Measurements from ENCODE around the gene RCSD1. TPM values are rescaled to one million over a fixed set of nuclear protein-coding genes. Genes with fewer than 3 reads are reported as not detected.

Gene RCSD1
- total RNA-seq, 2 experiments from 2014 or later = 143 to 145 TPM

GRCh38 chr1:167720965-167721616 is 91.1 kb downstream of the RCSD1 start:
- DNase-seq = no peak
- H3K27me3 Mint-ChIP-seq (ENCODE audit: low read depth) = no peaks in the 10 kb centered on the region
- H3K9me3 Mint-ChIP-seq (ENCODE audit: insufficient read depth) = no peaks in the 10 kb centered on the region
- peak overlapping the region; percentile 81 for H3K27ac Mint-ChIP-seq
- CTCF ChIA-PET = interaction anchor here (1.0 to 1.2 kb wide), 2 partner anchors 41 to 361 kb away, joined by 3 to 4 read pairs; no protein-coding TSS in a partner anchor
- peaks cover 45% of the 10 kb centered on the region for H3K4me1 Mint-ChIP-seq (ENCODE audit: low read depth)
- peak overlapping the region; percentile 87 for H3K4me3 Mint-ChIP-seq
- H3K36me3 Mint-ChIP-seq (ENCODE audit: low read depth) = peaks cover 3% of the 10 kb centered on the region
- ATAC-seq = no peak
- POLR2A ChIA-PET = interaction anchor here (1.5 kb wide), 1 partner anchor 215 kb away, joined by 7 read pairs; no protein-coding TSS in a partner anchor

GRCh38 chr1:167721617-167722151 is 91.7 kb downstream of the RCSD1 start, which contains the start of gene MPZL1:
Gene MPZL1 (plus strand): TSS chr1:167721982. CDS start chr1:167722152, 170 bp downstream.
- ChIA-PET CTCF (interaction anchor here (1.0 to 1.2 kb wide), 2 partner anchors 40 to 361 kb away, joined by 3 to 4 read pairs; no protein-coding TSS in a partner anchor), POLR2A (interaction anchor here (1.5 kb wide), 1 partner anchor 214 kb away, joined by 7 read pairs; no protein-coding TSS in a partner anchor)
- peak; percentile 99 for ATAC-seq
- Mint-ChIP-seq H3K36me3 (ENCODE audit: low read depth) (peaks cover 3% of the 10 kb centered on the region), H3K9me3 (ENCODE audit: insufficient read depth) (no peaks in the 10 kb centered on the region), H3K4me1 (ENCODE audit: low read depth) (peaks cover 46% of the 10 kb centered on the region), H3K27ac (peak within 1 kb of the TSS; percentile 81), H3K4me3 (peak within 1 kb of the TSS; percentile 87), H3K27me3 (ENCODE audit: low read depth) (no peaks in the 10 kb centered on the region)
- peak; percentile 93 for DNase-seq

GRCh38 chr1:167722152-167722869 is 92.3 kb downstream of the RCSD1 start:
- ChIA-PET POLR2A (interaction anchor here (1.5 kb wide), 1 partner anchor 213 kb away, joined by 7 read pairs; no protein-coding TSS in a partner anchor), CTCF (interaction anchor here (0.8 to 2.6 kb wide), 4 partner anchors 8 to 46 kb away, joined by 3 to 14 read pairs (median 4); no protein-coding TSS in a partner anchor)
- ATAC-seq (peak; percentile 62), DNase-seq (peak; percentile 26)
- Mint-ChIP-seq H3K27me3 (ENCODE audit: low read depth) (no peaks in the 10 kb centered on the region), H3K27ac (no peak overlapping the region), H3K9me3 (ENCODE audit: insufficient read depth) (no peaks in the 10 kb centered on the region), H3K4me3 (peak overlapping the region; percentile 87), H3K36me3 (ENCODE audit: low read depth) (peaks cover 3% of the 10 kb centered on the region), H3K4me1 (ENCODE audit: low read depth) (peaks cover 41% of the 10 kb centered on the region)

GRCh38 chr1:167722870-167723251 is 92.8 kb downstream of the RCSD1 start:
- Mint-ChIP-seq H3K36me3 (ENCODE audit: low read depth) (peaks cover 5% of the 10 kb centered on the region), H3K27ac (no peak overlapping the region), H3K4me1 (ENCODE audit: low read depth) (peaks cover 41% of the 10 kb centered on the region), H3K27me3 (ENCODE audit: low read depth) (no peaks in the 10 kb centered on the region), H3K4me3 (peak overlapping the region; percentile 87), H3K9me3 (ENCODE audit: insufficient read depth) (no peaks in the 10 kb centered on the region)
- ChIA-PET POLR2A (interaction anchor here (1.5 kb wide), 1 partner anchor 213 kb away, joined by 7 read pairs; no protein-coding TSS in a partner anchor), CTCF (interaction anchor here (0.8 to 2.6 kb wide), 3 partner anchors 9 to 45 kb away, joined by 3 to 14 read pairs (median 3); no protein-coding TSS in a partner anchor)
- ATAC-seq (no peak), DNase-seq (no peak)

GRCh38 chr1:167723707-167724323 is 93.8 kb downstream of the RCSD1 start:
- Mint-ChIP-seq H3K4me1 (ENCODE audit: low read depth) (peaks cover 38% of the 10 kb centered on the region), H3K27me3 (ENCODE audit: low read depth) (no peaks in the 10 kb centered on the region), H3K9me3 (ENCODE audit: insufficient read depth) (no peaks in the 10 kb centered on the region), H3K4me3 (no peak overlapping the region), H3K27ac (no peak overlapping the region), H3K36me3 (ENCODE audit: low read depth) (peaks cover 5% of the 10 kb centered on the region)
- CTCF ChIA-PET = interaction anchor here (0.9 to 2.6 kb wide), 3 partner anchors 9 to 358 kb away, joined by 3 to 14 read pairs (median 4); no protein-coding TSS in a partner anchor
- POLR2A ChIA-PET = interaction anchor here (1.0 kb wide), 1 partner anchor 9 kb away, joined by 3 read pairs; no protein-coding TSS in a partner anchor
- ATAC-seq (no peak), DNase-seq (no peak)

- DNase-seq (no peak), ATAC-seq (no peak)
- H3K27me3 Mint-ChIP-seq (ENCODE audit: low read depth) = no peaks in the 10 kb centered on the region
Observed at GRCh38 chr1:167726008-167726407, 96.0 kb downstream of the RCSD1 start.

GRCh38 chr1:167728818-167729410 is 98.9 kb downstream of the RCSD1 start:
- Mint-ChIP-seq H3K36me3 (ENCODE audit: low read depth) (peaks cover 9% of the 10 kb centered on the region), H3K27me3 (ENCODE audit: low read depth) (no peaks in the 10 kb centered on the region), H3K9me3 (ENCODE audit: insufficient read depth) (no peaks in the 10 kb centered on the region), H3K27ac (no peak overlapping the region), H3K4me1 (ENCODE audit: low read depth) (peaks cover 7% of the 10 kb centered on the region), H3K4me3 (no peak overlapping the region)
- DNase-seq (no peak), ATAC-seq (no peak)
- CTCF ChIA-PET = interaction anchor here (0.7 to 1.3 kb wide), 2 partner anchors 13 to 400 kb away, joined by 5 read pairs; no protein-coding TSS in a partner anchor
- POLR2A ChIA-PET = no interaction called here

More at GRCh38 chr1:167726008-167726407, 96.0 kb downstream of the RCSD1 start:
- Mint-ChIP-seq H3K36me3 (ENCODE audit: low read depth) (peaks cover 5% of the 10 kb centered on the region), H3K9me3 (ENCODE audit: insufficient read depth) (no peaks in the 10 kb centered on the region), H3K4me3 (no peak overlapping the region), H3K4me1 (ENCODE audit: low read depth) (peaks cover 23% of the 10 kb centered on the region), H3K27ac (no peak overlapping the region)
- POLR2A ChIA-PET = interaction anchor here (0.6 kb wide), 1 partner anchor 314 kb away, joined by 4 read pairs; no protein-coding TSS in a partner anchor
- CTCF ChIA-PET = interaction anchor here (0.9 to 1.7 kb wide), 2 partner anchors 11 kb away, joined by 4 read pairs; no protein-coding TSS in a partner anchor

GRCh38 chr1:167734227-167734626 is 104.2 kb downstream of the RCSD1 start:
- Mint-ChIP-seq H3K4me3 (no peak overlapping the region), H3K4me1 (ENCODE audit: low read depth) (no peaks in the 10 kb centered on the region), H3K27me3 (ENCODE audit: low read depth) (no peaks in the 10 kb centered on the region), H3K36me3 (ENCODE audit: low read depth) (peaks cover 4% of the 10 kb centered on the region), H3K9me3 (ENCODE audit: insufficient read depth) (no peaks in the 10 kb centered on the region), H3K27ac (no peak overlapping the region)
- DNase-seq = no peak
- no peak for ATAC-seq
- POLR2A ChIA-PET = no interaction called here
- CTCF ChIA-PET = interaction anchor here (0.7 to 1.0 kb wide), 2 partner anchors 19 to 348 kb away, joined by 3 to 4 read pairs; no protein-coding TSS in a partner anchor

- Mint-ChIP-seq H3K27me3 (ENCODE audit: low read depth) (no peaks in the 10 kb centered on the region), H3K27ac (no peak overlapping the region), H3K36me3 (ENCODE audit: low read depth) (peaks cover 4% of the 10 kb centered on the region), H3K4me1 (ENCODE audit: low read depth) (no peaks in the 10 kb centered on the region), H3K4me3 (no peak overlapping the region), H3K9me3 (ENCODE audit: insufficient read depth) (no peaks in the 10 kb centered on the region)
- POLR2A ChIA-PET = no interaction called here
- CTCF ChIA-PET = interaction anchor here (0.7 kb wide), 1 partner anchor 19 kb away, joined by 3 read pairs; no protein-coding TSS in a partner anchor
- ATAC-seq (no peak), DNase-seq (no peak)
Observed at GRCh38 chr1:167734841-167735240, 104.8 kb downstream of the RCSD1 start.

- Mint-ChIP-seq H3K9me3 (ENCODE audit: insufficient read depth) (no peaks in the 10 kb centered on the region), H3K36me3 (ENCODE audit: low read depth) (peaks cover 4% of the 10 kb centered on the region), H3K27ac (no peak overlapping the region), H3K27me3 (ENCODE audit: low read depth) (no peaks in the 10 kb centered on the region), H3K4me1 (ENCODE audit: low read depth) (no peaks in the 10 kb centered on the region), H3K4me3 (no peak overlapping the region)
- ATAC-seq = no peak
- POLR2A ChIA-PET = interaction anchor here (0.7 kb wide), 1 partner anchor 31 kb away, joined by 3 read pairs; no protein-coding TSS in a partner anchor
- CTCF ChIA-PET = no interaction called here
- no peak for DNase-seq
Observed at GRCh38 chr1:167737169-167737568, 107.1 kb downstream of the RCSD1 start.

GRCh38 chr1:167738158-167738557 is 108.1 kb downstream of the RCSD1 start:
- H3K4me3 Mint-ChIP-seq = no peak overlapping the region

More at GRCh38 chr1:167738158-167738557, 108.1 kb downstream of the RCSD1 start:
- no peak overlapping the region for H3K27ac Mint-ChIP-seq
- ChIA-PET CTCF (no interaction called here), POLR2A (no interaction called here)
- DNase-seq = no peak
- peaks cover under 1% of the 10 kb centered on the region for H3K36me3 Mint-ChIP-seq (ENCODE audit: low read depth)
- no peaks in the 10 kb centered on the region for H3K27me3 Mint-ChIP-seq (ENCODE audit: low read depth)
- H3K4me1 Mint-ChIP-seq (ENCODE audit: low read depth) = no peaks in the 10 kb centered on the region
- ATAC-seq = no peak
- H3K9me3 Mint-ChIP-seq (ENCODE audit: insufficient read depth) = no peaks in the 10 kb centered on the region
